DOHH2 (cell line): ENCODE data around the gene MAP1B.

Experiments used
- H3F3A ChIP-seq: fragments of 200-600 bp; sonication (generic), shearing (Covaris generic); 2 replicates; pipeline ENCODE4 v1.6.0; 2016; ENCODE audit warnings: antibody characterized with exemption, mild to moderate bottlenecking; ENCODE audit not compliant: control insufficient read depth, insufficient read depth
- H3K27ac ChIP-seq: fragments of 200-600 bp; sonication (generic); 2 replicates; pipeline ENCODE4 v1.5.1; 2014; ENCODE audit warnings: low read depth, mild to moderate bottlenecking, low read length, moderate library complexity
- H3K27me3 ChIP-seq: fragments of 200-600 bp; sonication (generic); 2 replicates; pipeline ENCODE4 v1.6.1; 2014; ENCODE audit warnings: mild to moderate bottlenecking, low read length, mixed read lengths; ENCODE audit not compliant: control insufficient read depth
- H3K36me3 ChIP-seq: fragments of 200-600 bp; sonication (generic); 2 replicates; pipeline ENCODE4 v1.6.1; 2014; ENCODE audit warnings: mild to moderate bottlenecking, low read length, moderate library complexity, mixed read lengths; ENCODE audit not compliant: control insufficient read depth
- H3K4me1 ChIP-seq: fragments of 200-600 bp; sonication (generic); 2 replicates; pipeline ENCODE4 v1.6.1; 2014; ENCODE audit warnings: mild to moderate bottlenecking, low read length, mixed read lengths; ENCODE audit not compliant: control insufficient read depth
- H3K4me2 ChIP-seq: fragments of 200-600 bp; sonication (generic); 2 replicates; pipeline ENCODE4 v1.6.0; 2014; ENCODE audit warnings: mild to moderate bottlenecking, low read length, moderate library complexity
- H3K4me3 ChIP-seq: fragments of 200-600 bp; sonication (generic); 2 replicates; pipeline ENCODE4 v1.5.1; 2014; ENCODE audit warnings: mild to moderate bottlenecking, low read length, mixed read lengths
- H3K79me2 ChIP-seq: fragments of 200-600 bp; sonication (generic); 2 replicates; pipeline ENCODE4 v1.6.1; 2014; ENCODE audit warnings: mild to moderate bottlenecking, low read length, mixed read lengths; ENCODE audit not compliant: control insufficient read depth
- H3K9me2 ChIP-seq: fragments of 200-600 bp; sonication (generic); replicated peaks from 2 replicates; pipeline ENCODE4 v1.6.1; 2014; ENCODE audit warnings: mild to moderate bottlenecking, low read length, mixed read lengths; ENCODE audit not compliant: control insufficient read depth
- H3K9me3 ChIP-seq: fragments of 200-600 bp; sonication (generic); 2 replicates; pipeline ENCODE4 v1.6.1; 2014; ENCODE audit warnings: antibody characterized with exemption, low read length, mixed read lengths; ENCODE audit not compliant: control insufficient read depth, insufficient read depth
- H4K20me1 ChIP-seq: fragments of 200-600 bp; sonication (generic); 2 replicates; pipeline ENCODE4 v1.6.0; 2014; ENCODE audit warnings: low read depth, mild to moderate bottlenecking, antibody characterized with exemption, low read length, moderate library complexity; ENCODE audit not compliant: control insufficient read depth, insufficient read depth
- CTCF ChIP-seq: fragments of 200-600 bp; sonication (generic); IDR thresholded peaks from one replicate; pipeline ENCODE4 v1.5.1; 2014; ENCODE audit warnings: antibody characterized with exemption, mild to moderate bottlenecking, low read depth, low read length; ENCODE audit not compliant: poor library complexity, severe bottlenecking
- EZH2phosphoT487 ChIP-seq: fragments of 200-600 bp; sonication (generic); IDR thresholded peaks from 2 replicates; pipeline ENCODE4 v1.6.1; 2017; ENCODE audit warnings: borderline replicate concordance, mild to moderate bottlenecking, antibody characterized with exemption, low read length, moderate library complexity, mixed read lengths

MAP1B gene

GRCh38 chr5:72182686-72183085, 75.4 kb downstream of the MAP1B start:
- no peaks in the 10 kb centered on the region for H3K79me2 ChIP-seq
- H3K36me3 ChIP-seq, result no peaks in the 10 kb centered on the region
- no peaks in the 10 kb centered on the region for H3F3A ChIP-seq
- H3K4me3 ChIP-seq, result no peak overlapping the region
- no peaks in the 10 kb centered on the region for H4K20me1 ChIP-seq
- TF ChIP-seq CTCF (no peak), EZH2phosphoT487 (no peak)
- 0 out of 2 replicates have a peak, but pooled peaks cover 2% of the 10 kb centered on the region for H3K27me3 ChIP-seq
- no peaks in the 10 kb centered on the region for H3K4me1 ChIP-seq
- H3K9me3 ChIP-seq, result no peaks in the 10 kb centered on the region
- no peak overlapping the region for H3K4me2 ChIP-seq
- H3K9me2 ChIP-seq, result no peaks in the 10 kb centered on the region
- H3K27ac ChIP-seq, result no peak overlapping the region

- Histone ChIP-seq H3F3A (no peaks in the 10 kb centered on the region), H3K4me2 (no peak overlapping the region), H3K9me2 (no peaks in the 10 kb centered on the region), H4K20me1 (no peaks in the 10 kb centered on the region), H3K36me3 (no peaks in the 10 kb centered on the region), H3K27me3 (0 out of 2 replicates have a peak, but pooled peaks cover 2% of the 10 kb centered on the region), H3K4me1 (no peaks in the 10 kb centered on the region), H3K27ac (no peak overlapping the region), H3K79me2 (no peaks in the 10 kb centered on the region), H3K4me3 (no peak overlapping the region), H3K9me3 (no peaks in the 10 kb centered on the region)
- TF ChIP-seq CTCF (no peak), EZH2phosphoT487 (no peak)
Observed at GRCh38 chr5:72183101-72183520, 75.8 kb downstream of the MAP1B start.

- Histone ChIP-seq H3F3A (no peaks in the 10 kb centered on the region), H3K27ac (no peak overlapping the region), H3K4me2 (no peak overlapping the region), H3K4me1 (no peaks in the 10 kb centered on the region), H3K9me2 (no peaks in the 10 kb centered on the region), H3K9me3 (no peaks in the 10 kb centered on the region), H3K4me3 (no peak overlapping the region), H3K27me3 (0 out of 2 replicates have a peak, but pooled peaks cover 2% of the 10 kb centered on the region), H4K20me1 (no peaks in the 10 kb centered on the region), H3K79me2 (no peaks in the 10 kb centered on the region), H3K36me3 (no peaks in the 10 kb centered on the region)
- TF ChIP-seq EZH2phosphoT487, result no peak
- no peak for TF ChIP-seq CTCF
Observed at GRCh38 chr5:72184408-72184807, 77.1 kb downstream of the MAP1B start.
